Vagina (tissue), 2 donors: ENCODE measurements around the gene R3HDM4.

Source experiments
- CTCF ChIP-seq, 3 experiments: fragments of 450-650 bp in 2 of 3; fragments of 200-600 bp in 1 of 3; sonication (generic) in 1 of 3; IDR thresholded peaks; one replicate each; pipeline ENCODE4 v1.5.1; 2017 to 2019; ENCODE audit warnings: antibody characterized with exemption in 3 of 3, mild to moderate bottlenecking in 2 of 3, moderate library complexity in 2 of 3
- POLR2A ChIP-seq, 2 donors: fragments of 450-650 bp; IDR thresholded peaks; one replicate each; pipeline ENCODE4 v1.6.1; 2017; ENCODE audit warnings: antibody characterized with exemption in 2 of 2, mild to moderate bottlenecking in 2 of 2, moderate library complexity in 2 of 2
- POLR2AphosphoS5 ChIP-seq, 2 donors: sonication (generic); formaldehyde crosslinking; IDR thresholded peaks; one replicate each; pipeline ENCODE4 v1.9.0; 2017; ENCODE audit warnings: antibody characterized with exemption in 2 of 2, mild to moderate bottlenecking in 2 of 2, low read depth in 1 of 2; ENCODE audit not compliant: insufficient read depth in 1 of 2

GRCh38 chr19:907183-907853, 5.7 kb downstream of the R3HDM4 start:
- TF ChIP-seq POLR2A (IDR thresholded peaks at IDR 0.05): no peak
- no peak for TF ChIP-seq CTCF (IDR thresholded peaks at IDR 0.05)
- TF ChIP-seq POLR2AphosphoS5 (IDR thresholded peaks at IDR 0.05; ENCODE audit: insufficient read depth in 1 of 2, low read depth in 1 of 2): no peak
